CD4-positive, alpha-beta T cell (primary cell): ENCODE results near the gene IL22RA1. TPM values are rescaled to one million over a fixed set of nuclear protein-coding genes. Genes with fewer than 3 reads are reported as not detected.
A peak's percentile ranks its signal among the peaks of the same experiment; 100 is the strongest.

Experiments
- ATAC-seq: fragments of 200-7000 bp; cut with Tn5 transposase; one replicate; pipeline ENCODE4 v1.10.0; 2022; ENCODE audit warnings: mild to moderate bottlenecking; ENCODE audit not compliant: poor library complexity
- CTCF ChIA-PET: fragments of 350-600 bp; sonication (Branson Sonifier 250); formaldehyde crosslinking; loops from one replicate; lab custom pipeline; 2021; ENCODE audit warnings: antibody characterized with exemption, inconsistent platforms; lab: Charles Lee
- POLR2A ChIA-PET: fragments of 350-600 bp; sonication (Branson Sonifier 250); formaldehyde crosslinking; loops from one replicate; lab custom pipeline; 2021; ENCODE audit warnings: antibody characterized with exemption, inconsistent platforms; lab: Charles Lee
- DNase-seq, 14 experiments: peaks; one replicate each; pipeline ENCODE4 v3.0.0-alpha.2; 2013 to 2020; ENCODE audit warnings: mixed read lengths in 2 of 14
- H3K27ac ChIP-seq, 2 donors: one replicate each; pipeline versions ENCODE4 v1.5.1 to v1.7.0; 2013; ENCODE audit warnings: low read length in 2 of 2, low read depth in 1 of 2, mild to moderate bottlenecking in 1 of 2
- H3K27me3 ChIP-seq, 2 experiments: 1 replicate in 1 of 2; 2 replicates in 1 of 2; pipeline versions ENCODE4 v1.6.1 to v1.7.0; 2013; ENCODE audit warnings: low read length in 2 of 2, control low read depth in 1 of 2, mild to moderate bottlenecking in 1 of 2, moderate library complexity in 1 of 2; ENCODE audit not compliant: insufficient read depth in 2 of 2, control insufficient read depth in 1 of 2
- H3K36me3 ChIP-seq: one replicate; pipeline ENCODE4 v1.6.1; 2013; ENCODE audit warnings: low read length, control low read depth; ENCODE audit not compliant: insufficient read depth
- H3K4me1 ChIP-seq: one replicate; pipeline ENCODE4 v1.6.1; 2013; ENCODE audit warnings: low read length, control low read depth; ENCODE audit not compliant: insufficient read depth
- H3K4me3 ChIP-seq: one replicate; pipeline ENCODE4 v1.5.1; 2013; ENCODE audit warnings: mild to moderate bottlenecking, low read length, moderate library complexity
- H3K9me3 ChIP-seq, 2 experiments: 1 replicate in 1 of 2; 2 replicates in 1 of 2; pipeline versions ENCODE4 v1.6.1 to v1.7.0; 2013; ENCODE audit warnings: low read length in 2 of 2, mild to moderate bottlenecking in 2 of 2, control low read depth in 1 of 2, moderate library complexity in 1 of 2; ENCODE audit not compliant: control insufficient read depth in 1 of 2, insufficient read depth in 1 of 2
- H3K27ac Mint-ChIP-seq: one replicate; pipeline ENCODE4 v1.8.0; 2020; ENCODE audit warnings: mixed read lengths
- H3K27me3 Mint-ChIP-seq: one replicate; pipeline ENCODE4 v1.8.0; 2021; ENCODE audit warnings: mixed read lengths
- H3K36me3 Mint-ChIP-seq: one replicate; pipeline ENCODE4 v1.8.0; 2021; ENCODE audit warnings: low read depth, mixed read lengths
- H3K4me1 Mint-ChIP-seq: one replicate; pipeline ENCODE4 v1.8.0; 2021; ENCODE audit warnings: low read depth, mixed read lengths
- H3K4me3 Mint-ChIP-seq: one replicate; pipeline ENCODE4 v1.8.0; 2020; ENCODE audit warnings: mild to moderate bottlenecking, mixed read lengths
- H3K9me3 Mint-ChIP-seq: one replicate; pipeline ENCODE4 v1.8.0; 2020; ENCODE audit warnings: mixed read lengths
- CTCF ChIP-seq: fragments of 200-600 bp; IDR thresholded peaks from one replicate; pipeline ENCODE4 v1.8.0; 2022; ENCODE audit warnings: antibody characterized with exemption, mild to moderate bottlenecking
- intact Hi-C, 2 experiments: fragments of 100-400 bp; cut with DNase I in 1 of 2; cut with micrococcal nuclease in 1 of 2; formaldehyde crosslinking; loops; one replicate each; pipeline versions ENCODE4 v1.15.1 to v1.9.0; 2023 to 2025; cut with DNase I, micrococcal nuclease
- total RNA-seq, 174 experiments: library from RNA in 2 of 174; stranded (reverse) in 2 of 174; gene quantifications; one replicate each; pipeline ENCODE4 v1.2.3 and lab custom pipeline; 2021 to 2026

The IL22RA1 gene
- total RNA-seq, 2 experiments from 2014 or later: not detected

DNA sequence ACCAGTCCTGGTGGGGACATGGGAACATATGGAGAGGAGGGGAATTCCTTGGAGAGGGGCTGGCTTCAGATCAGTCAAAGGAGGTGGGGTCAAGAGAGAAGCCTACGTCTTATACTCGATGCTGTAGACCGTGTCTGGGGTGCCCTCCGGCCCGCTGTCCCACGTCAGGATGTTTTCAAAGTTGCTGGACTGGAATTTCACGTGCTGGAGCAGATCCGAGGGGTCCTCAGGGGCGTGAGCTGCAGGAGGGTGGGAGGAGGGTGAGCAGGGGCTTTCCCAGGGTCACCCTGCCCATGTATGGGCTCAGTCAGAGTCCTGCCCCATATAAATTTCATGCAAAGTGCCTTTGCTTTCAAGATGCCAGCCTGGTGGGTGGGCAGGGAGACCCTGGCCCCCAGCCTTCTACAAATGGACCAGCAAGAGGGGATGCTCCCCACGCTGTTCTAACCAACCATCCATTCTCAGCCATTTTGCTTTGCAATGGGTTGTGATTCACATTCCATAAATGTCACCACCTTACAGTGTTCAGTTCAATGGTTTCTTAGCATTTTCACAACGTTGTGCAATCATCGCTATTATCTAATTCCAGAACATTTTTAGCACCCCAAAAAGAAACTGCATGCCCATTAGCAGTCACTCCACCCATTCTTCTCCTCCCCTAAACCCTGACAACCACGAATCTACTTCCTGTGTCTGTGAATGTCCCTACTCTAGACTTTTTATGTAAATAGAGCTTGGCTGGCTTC is 4.3 kb downstream of the IL22RA1 start:
- no peaks in the 10 kb centered on the region for H3K36me3 Mint-ChIP-seq
- Histone ChIP-seq H3K4me1 (no peaks in the 10 kb centered on the region), H3K36me3 (no peaks in the 10 kb centered on the region), H3K4me3 (no peak overlapping the region), H3K27me3 (peaks cover 0 to 2% of the 10 kb centered on the region in 2 experiments), H3K27ac (no peak overlapping the region), H3K9me3 (peaks cover 0 to 8% of the 10 kb centered on the region in 2 experiments)
- ATAC-seq (no peak), DNase-seq (peak in 1 of 14 experiments; percentile 25)
- intact Hi-C loops: no loop called here
- ChIA-PET CTCF (interaction anchor here (0.6 to 1.0 kb wide), 2 partner anchors 12 kb away, joined by 3 to 4 read pairs; no protein-coding TSS in a partner anchor), POLR2A (no interaction called here)
- no peak overlapping the region for H3K27ac Mint-ChIP-seq
- no peak for TF ChIP-seq CTCF
- no peaks in the 10 kb centered on the region for H3K9me3 Mint-ChIP-seq
- no peak overlapping the region for H3K4me3 Mint-ChIP-seq
- no peaks in the 10 kb centered on the region for H3K4me1 Mint-ChIP-seq
- peaks cover 16% of the 10 kb centered on the region for H3K27me3 Mint-ChIP-seq

DNA sequence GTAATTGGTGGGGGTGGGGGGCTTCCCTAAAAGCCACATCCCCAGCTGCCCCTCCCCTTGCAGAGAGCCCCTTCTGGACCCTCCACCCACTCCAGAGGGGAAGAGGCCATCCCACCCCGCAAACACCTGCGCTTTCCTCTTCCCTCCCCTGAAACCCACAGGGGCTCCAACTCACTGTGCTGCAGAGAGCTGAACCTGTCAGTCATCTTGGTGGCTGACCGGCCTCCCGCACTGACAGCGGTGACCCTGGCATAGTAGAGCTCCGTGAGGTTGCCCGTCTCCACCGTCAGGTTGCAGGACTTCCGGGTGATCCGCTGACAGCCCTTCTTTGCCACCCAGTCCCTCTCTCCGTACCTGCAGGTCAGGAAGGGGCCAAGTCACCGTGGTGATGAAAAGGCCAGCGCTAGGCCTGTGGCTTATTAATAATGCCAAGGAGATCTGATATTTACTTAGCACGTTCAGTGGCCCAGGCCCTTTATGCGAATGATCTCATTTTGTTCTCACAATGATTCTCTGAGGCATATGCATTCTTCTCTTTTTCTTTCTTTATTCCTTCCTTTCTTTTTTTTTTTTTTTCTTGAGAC is 5.9 kb downstream of the IL22RA1 start:
- ATAC-seq (no peak), DNase-seq (no peak)
- Mint-ChIP-seq H3K4me3 (no peak overlapping the region), H3K4me1 (no peaks in the 10 kb centered on the region), H3K9me3 (no peaks in the 10 kb centered on the region), H3K27ac (no peak overlapping the region), H3K27me3 (peaks cover 24% of the 10 kb centered on the region), H3K36me3 (no peaks in the 10 kb centered on the region)
- no peak for TF ChIP-seq CTCF
- peaks cover 0 to 2% of the 10 kb centered on the region in 2 experiments for H3K27me3 ChIP-seq
- intact Hi-C loops: no loop called here
- H3K9me3 ChIP-seq: peaks cover 0 to 8% of the 10 kb centered on the region in 2 experiments
- ChIA-PET CTCF (interaction anchor here (1.2 kb wide), 1 partner anchor 13 kb away, joined by 6 read pairs; no protein-coding TSS in a partner anchor), POLR2A (no interaction called here)
- H3K36me3 ChIP-seq: no peaks in the 10 kb centered on the region
- H3K4me3 ChIP-seq: no peak overlapping the region
- H3K27ac ChIP-seq: no peak overlapping the region
- H3K4me1 ChIP-seq: no peaks in the 10 kb centered on the region

DNA sequence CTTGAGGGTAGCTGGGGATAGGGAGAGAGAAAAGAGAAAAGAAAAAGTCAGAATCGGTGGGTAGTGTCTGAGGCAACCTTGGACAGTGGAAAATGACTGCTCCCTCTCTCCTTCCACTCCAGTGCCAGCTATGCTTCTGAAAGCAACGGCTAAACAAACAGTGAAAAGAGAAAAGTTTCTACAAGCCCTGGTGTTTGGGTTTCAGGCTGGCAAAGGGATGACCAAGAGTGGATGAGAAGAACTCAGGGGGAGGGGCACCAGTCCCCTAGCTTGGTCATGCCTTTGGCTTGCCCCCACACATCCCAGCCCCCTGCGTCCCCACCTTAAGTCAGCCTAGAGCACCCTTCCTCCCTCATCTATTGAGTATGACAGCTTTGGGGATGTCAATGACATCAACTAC is 8.6 kb downstream of the IL22RA1 start:
- H3K9me3 Mint-ChIP-seq: no peaks in the 10 kb centered on the region

More for the DNA sequence above, 8.6 kb downstream of the IL22RA1 start:
- no peaks in the 10 kb centered on the region for H3K4me1 Mint-ChIP-seq
- Histone ChIP-seq H3K27me3 (peaks cover 0 to 2% of the 10 kb centered on the region in 2 experiments), H3K9me3 (peaks cover 5 to 16% of the 10 kb centered on the region in 2 experiments), H3K36me3 (no peaks in the 10 kb centered on the region), H3K27ac (no peak overlapping the region), H3K4me1 (no peaks in the 10 kb centered on the region), H3K4me3 (no peak overlapping the region)
- no peak for TF ChIP-seq CTCF
- no peak for DNase-seq
- intact Hi-C loops: no loop called here
- no peak overlapping the region for H3K4me3 Mint-ChIP-seq
- ATAC-seq: no peak
- CTCF ChIA-PET: no interaction called here
- no peaks in the 10 kb centered on the region for H3K36me3 Mint-ChIP-seq
- POLR2A ChIA-PET: no interaction called here
- no peak overlapping the region for H3K27ac Mint-ChIP-seq
- H3K27me3 Mint-ChIP-seq: peaks cover 18% of the 10 kb centered on the region
